ENCODE data around the gene C10orf90. TPM values are rescaled to one million over a fixed set of nuclear protein-coding genes. Genes with fewer than 3 reads are reported as not detected.

C10orf90 gene
- total and polyA plus RNA-seq, 4 donors = 0.05 to 0.25 TPM; not detected in 2

DNA sequence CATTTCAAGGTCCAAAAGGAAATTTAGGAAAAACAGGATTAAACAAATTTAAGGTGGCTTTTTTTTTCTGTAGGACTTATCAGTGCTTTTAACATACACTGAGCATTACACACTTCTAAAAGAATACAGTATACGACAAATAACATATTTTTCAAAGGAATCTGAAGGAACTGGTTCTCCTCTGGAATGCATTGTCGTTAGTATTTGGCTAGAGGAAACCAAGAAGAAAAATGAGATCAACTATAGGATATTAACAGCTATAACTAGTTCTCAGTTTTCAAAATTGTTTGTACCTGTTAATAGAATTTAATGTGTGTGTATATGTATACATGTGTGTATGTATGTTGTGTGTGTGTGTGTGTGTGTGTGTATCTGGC, 232.1 kb downstream of the C10orf90 start (continued):
- TF ChIP-seq, protein P1, sequence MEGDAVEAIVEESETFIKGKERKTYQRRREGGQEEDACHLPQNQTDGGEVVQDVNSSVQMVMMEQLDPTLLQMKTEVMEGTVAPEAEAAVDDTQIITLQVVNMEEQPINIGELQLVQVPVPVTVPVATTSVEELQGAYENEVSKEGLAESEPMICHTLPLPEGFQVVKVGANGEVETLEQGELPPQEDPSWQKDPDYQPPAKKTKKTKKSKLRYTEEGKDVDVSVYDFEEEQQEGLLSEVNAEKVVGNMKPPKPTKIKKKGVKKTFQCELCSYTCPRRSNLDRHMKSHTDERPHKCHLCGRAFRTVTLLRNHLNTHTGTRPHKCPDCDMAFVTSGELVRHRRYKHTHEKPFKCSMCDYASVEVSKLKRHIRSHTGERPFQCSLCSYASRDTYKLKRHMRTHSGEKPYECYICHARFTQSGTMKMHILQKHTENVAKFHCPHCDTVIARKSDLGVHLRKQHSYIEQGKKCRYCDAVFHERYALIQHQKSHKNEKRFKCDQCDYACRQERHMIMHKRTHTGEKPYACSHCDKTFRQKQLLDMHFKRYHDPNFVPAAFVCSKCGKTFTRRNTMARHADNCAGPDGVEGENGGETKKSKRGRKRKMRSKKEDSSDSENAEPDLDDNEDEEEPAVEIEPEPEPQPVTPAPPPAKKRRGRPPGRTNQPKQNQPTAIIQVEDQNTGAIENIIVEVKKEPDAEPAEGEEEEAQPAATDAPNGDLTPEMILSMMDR (IDR thresholded peaks at IDR 0.05; ENCODE audit: low read depth, low read length, missing input control) = no peak

GRCh38 chr10:126437635-126438406, 232.7 kb downstream of the C10orf90 start:
- H3K4me3 ChIP-seq (ENCODE audit: low read depth in 1 of 3, low read length in 3 of 3) = no peak overlapping the region
- H3K27me3 ChIP-seq (ENCODE audit: control insufficient read depth in 4 of 4, insufficient read depth in 4 of 4, low read length in 3 of 4) = peaks cover 0 to 3% (median 0%) of the 10 kb centered on the region in 4 donors
- no peak overlapping the region for H3K27ac ChIP-seq (ENCODE audit: low read depth in 1 of 2, low read length in 2 of 2)
- no peak for TF ChIP-seq HNF4G (IDR thresholded peaks at IDR 0.05)
- no peak for TF ChIP-seq YY1 (IDR thresholded peaks at IDR 0.05)
- TF ChIP-seq, protein P2, sequence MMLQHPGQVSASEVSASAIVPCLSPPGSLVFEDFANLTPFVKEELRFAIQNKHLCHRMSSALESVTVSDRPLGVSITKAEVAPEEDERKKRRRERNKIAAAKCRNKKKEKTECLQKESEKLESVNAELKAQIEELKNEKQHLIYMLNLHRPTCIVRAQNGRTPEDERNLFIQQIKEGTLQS (IDR thresholded peaks at IDR 0.05) = no peak
- TF ChIP-seq, protein P1 (IDR thresholded peaks at IDR 0.05; ENCODE audit: low read depth, low read length, missing input control) = no peak
- TF ChIP-seq SP1 (IDR thresholded peaks at IDR 0.05) = no peak
- TF ChIP-seq TAF1 (conservative IDR thresholded peaks at IDR 0.05) = no peak
- no peak for TF ChIP-seq MAX (IDR thresholded peaks at IDR 0.05)
- TF ChIP-seq, protein P3, sequence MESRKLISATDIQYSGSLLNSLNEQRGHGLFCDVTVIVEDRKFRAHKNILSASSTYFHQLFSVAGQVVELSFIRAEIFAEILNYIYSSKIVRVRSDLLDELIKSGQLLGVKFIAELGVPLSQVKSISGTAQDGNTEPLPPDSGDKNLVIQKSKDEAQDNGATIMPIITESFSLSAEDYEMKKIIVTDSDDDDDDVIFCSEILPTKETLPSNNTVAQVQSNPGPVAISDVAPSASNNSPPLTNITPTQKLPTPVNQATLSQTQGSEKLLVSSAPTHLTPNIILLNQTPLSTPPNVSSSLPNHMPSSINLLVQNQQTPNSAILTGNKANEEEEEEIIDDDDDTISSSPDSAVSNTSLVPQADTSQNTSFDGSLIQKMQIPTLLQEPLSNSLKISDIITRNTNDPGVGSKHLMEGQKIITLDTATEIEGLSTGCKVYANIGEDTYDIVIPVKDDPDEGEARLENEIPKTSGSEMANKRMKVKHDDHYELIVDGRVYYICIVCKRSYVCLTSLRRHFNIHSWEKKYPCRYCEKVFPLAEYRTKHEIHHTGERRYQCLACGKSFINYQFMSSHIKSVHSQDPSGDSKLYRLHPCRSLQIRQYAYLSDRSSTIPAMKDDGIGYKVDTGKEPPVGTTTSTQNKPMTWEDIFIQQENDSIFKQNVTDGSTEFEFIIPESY (IDR thresholded peaks at IDR 0.05) = no peak
- TF ChIP-seq, protein P4, sequence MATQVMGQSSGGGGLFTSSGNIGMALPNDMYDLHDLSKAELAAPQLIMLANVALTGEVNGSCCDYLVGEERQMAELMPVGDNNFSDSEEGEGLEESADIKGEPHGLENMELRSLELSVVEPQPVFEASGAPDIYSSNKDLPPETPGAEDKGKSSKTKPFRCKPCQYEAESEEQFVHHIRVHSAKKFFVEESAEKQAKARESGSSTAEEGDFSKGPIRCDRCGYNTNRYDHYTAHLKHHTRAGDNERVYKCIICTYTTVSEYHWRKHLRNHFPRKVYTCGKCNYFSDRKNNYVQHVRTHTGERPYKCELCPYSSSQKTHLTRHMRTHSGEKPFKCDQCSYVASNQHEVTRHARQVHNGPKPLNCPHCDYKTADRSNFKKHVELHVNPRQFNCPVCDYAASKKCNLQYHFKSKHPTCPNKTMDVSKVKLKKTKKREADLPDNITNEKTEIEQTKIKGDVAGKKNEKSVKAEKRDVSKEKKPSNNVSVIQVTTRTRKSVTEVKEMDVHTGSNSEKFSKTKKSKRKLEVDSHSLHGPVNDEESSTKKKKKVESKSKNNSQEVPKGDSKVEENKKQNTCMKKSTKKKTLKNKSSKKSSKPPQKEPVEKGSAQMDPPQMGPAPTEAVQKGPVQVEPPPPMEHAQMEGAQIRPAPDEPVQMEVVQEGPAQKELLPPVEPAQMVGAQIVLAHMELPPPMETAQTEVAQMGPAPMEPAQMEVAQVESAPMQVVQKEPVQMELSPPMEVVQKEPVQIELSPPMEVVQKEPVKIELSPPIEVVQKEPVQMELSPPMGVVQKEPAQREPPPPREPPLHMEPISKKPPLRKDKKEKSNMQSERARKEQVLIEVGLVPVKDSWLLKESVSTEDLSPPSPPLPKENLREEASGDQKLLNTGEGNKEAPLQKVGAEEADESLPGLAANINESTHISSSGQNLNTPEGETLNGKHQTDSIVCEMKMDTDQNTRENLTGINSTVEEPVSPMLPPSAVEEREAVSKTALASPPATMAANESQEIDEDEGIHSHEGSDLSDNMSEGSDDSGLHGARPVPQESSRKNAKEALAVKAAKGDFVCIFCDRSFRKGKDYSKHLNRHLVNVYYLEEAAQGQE (IDR thresholded peaks at IDR 0.05) = no peak
- TF ChIP-seq RAD21 (IDR thresholded peaks at IDR 0.05) = no peak
- no peak for TF ChIP-seq NR2F2 (IDR thresholded peaks at IDR 0.05)
- TF ChIP-seq FOXA1 (IDR thresholded peaks at IDR 0.05) = no peak
- no peak for TF ChIP-seq EGR1 (IDR thresholded peaks at IDR 0.05; ENCODE audit: low read depth in 2 of 2)
- 75% methylated on average over 2 of the region's 2 CpGs for WGBS
- no peaks in the 10 kb centered on the region for H3K36me3 ChIP-seq (ENCODE audit: control insufficient read depth in 4 of 4, insufficient read depth in 3 of 4, low read depth in 1 of 4, low read length in 3 of 4)
- no peaks in the 10 kb centered on the region for H3K4me1 ChIP-seq (ENCODE audit: control insufficient read depth in 4 of 4, insufficient read depth in 4 of 4, low read length in 3 of 4)
- peaks cover 0 to 4% (median 1%) of the 10 kb centered on the region in 4 donors for H3K9me3 ChIP-seq (ENCODE audit: control insufficient read depth in 4 of 4, low read length in 3 of 4)
- no peak overlapping the region for H3K9ac ChIP-seq (ENCODE audit: low read depth in 1 of 2, low read length in 2 of 2)
- DNase-seq (ENCODE audit: low spot score) = no peak

All from liver (tissue), 9 donors.